ENCODE measurements around the gene SPDYE9.
"Not testable (repeated sequence)": the region's sequence is repeated elsewhere in the genome, so short reads cannot be mapped to it uniquely, and the experiment has no call there.

SPDYE9 gene

GRCh38 chr7:73085938-73086337, at the start of gene SPDYE9:
TSS of gene SPDYE9 (minus strand) at chr7:73086038. CDS start at chr7:73084238, 1,800 bp downstream.
- FAIRE-seq, result not testable (repeated sequence)

GRCh38 chr7:73134866-73135265, 49.0 kb upstream of the SPDYE9 start:
- not testable (repeated sequence) for FAIRE-seq; DNase-seq (ENCODE audit: insufficient read length, low spot score)

More at GRCh38 chr7:73085938-73086337, at the start of gene SPDYE9:
- DNase-seq (ENCODE audit: insufficient read length, low spot score), result not testable (repeated sequence)

GRCh38 chr7:73132651-73133217, 46.9 kb upstream of the SPDYE9 start:
- not testable (repeated sequence) for DNase-seq (ENCODE audit: insufficient read length, low spot score); FAIRE-seq

GRCh38 chr7:73130612-73131011, 44.8 kb upstream of the SPDYE9 start:
- DNase-seq (ENCODE audit: insufficient read length, low spot score); FAIRE-seq: not testable (repeated sequence)

- FAIRE-seq; DNase-seq (ENCODE audit: insufficient read length, low spot score): not testable (repeated sequence)
Measured at GRCh38 chr7:73124126-73124525, 38.3 kb upstream of the SPDYE9 start.

- not testable (repeated sequence) for FAIRE-seq; DNase-seq (ENCODE audit: insufficient read length, low spot score)
Measured at GRCh38 chr7:73122778-73123447, 37.1 kb upstream of the SPDYE9 start.

- not testable (repeated sequence) for DNase-seq (ENCODE audit: insufficient read length, low spot score); FAIRE-seq
Measured at GRCh38 chr7:73118155-73118554, 32.3 kb upstream of the SPDYE9 start.

GRCh38 chr7:73057811-73058210, 28.0 kb downstream of the SPDYE9 start, which contains the start of gene SPDYE11:
TSS of gene SPDYE11 (minus strand) at chr7:73057911. CDS start at chr7:73056111, 1,800 bp downstream.
- DNase-seq (ENCODE audit: insufficient read length, low spot score); FAIRE-seq: not testable (repeated sequence)

GRCh38 chr7:73029666-73030065, 56.2 kb downstream of the SPDYE9 start, which contains the start of gene SPDYE8:
TSS of gene SPDYE8 (minus strand) at chr7:73029766. CDS start at chr7:73027966, 1,800 bp downstream.
- not testable (repeated sequence) for DNase-seq (ENCODE audit: insufficient read length, low spot score); FAIRE-seq

Data from GM19239 (cell line).